C4-2B (cell line): ENCODE measurements around the gene OPN1MW2.
"Not testable (repeated sequence)": the region's sequence is repeated elsewhere in the genome, so short reads cannot be mapped to it uniquely, and the experiment has no call there.

Source experiments
- ZFX ChIP-seq: fragments of 450-650 bp; IDR thresholded peaks from 2 replicates; pipeline ENCODE4 v1.6.1; 2017
- TF ChIP-seq, protein P1 (sequence below): fragments of 450-650 bp; conservative IDR thresholded peaks from 2 replicates; pipeline ENCODE4 v1.5.1; 2017; ENCODE audit warnings: mild to moderate bottlenecking

DNA sequence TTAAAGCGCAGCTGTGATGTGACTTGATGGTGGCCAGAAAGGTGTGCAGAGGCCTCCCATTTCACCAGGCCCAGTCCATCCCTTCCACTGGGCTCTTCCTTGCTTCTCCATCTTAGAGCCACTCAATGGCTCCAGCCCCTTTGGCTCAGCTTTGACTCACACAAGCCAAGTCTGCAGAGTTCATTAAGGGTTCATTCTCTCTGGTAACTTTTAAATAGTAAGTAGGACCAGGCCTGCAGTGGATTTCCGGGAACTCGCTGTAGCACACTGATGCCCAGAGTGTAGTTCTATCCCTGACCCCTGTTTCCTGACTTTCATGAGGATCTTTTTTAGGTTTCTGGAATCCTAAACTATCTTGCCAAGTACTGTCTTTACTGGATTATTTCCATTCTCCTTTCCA is 49.7 kb downstream of the OPN1MW2 start:
- TF ChIP-seq, protein P1, sequence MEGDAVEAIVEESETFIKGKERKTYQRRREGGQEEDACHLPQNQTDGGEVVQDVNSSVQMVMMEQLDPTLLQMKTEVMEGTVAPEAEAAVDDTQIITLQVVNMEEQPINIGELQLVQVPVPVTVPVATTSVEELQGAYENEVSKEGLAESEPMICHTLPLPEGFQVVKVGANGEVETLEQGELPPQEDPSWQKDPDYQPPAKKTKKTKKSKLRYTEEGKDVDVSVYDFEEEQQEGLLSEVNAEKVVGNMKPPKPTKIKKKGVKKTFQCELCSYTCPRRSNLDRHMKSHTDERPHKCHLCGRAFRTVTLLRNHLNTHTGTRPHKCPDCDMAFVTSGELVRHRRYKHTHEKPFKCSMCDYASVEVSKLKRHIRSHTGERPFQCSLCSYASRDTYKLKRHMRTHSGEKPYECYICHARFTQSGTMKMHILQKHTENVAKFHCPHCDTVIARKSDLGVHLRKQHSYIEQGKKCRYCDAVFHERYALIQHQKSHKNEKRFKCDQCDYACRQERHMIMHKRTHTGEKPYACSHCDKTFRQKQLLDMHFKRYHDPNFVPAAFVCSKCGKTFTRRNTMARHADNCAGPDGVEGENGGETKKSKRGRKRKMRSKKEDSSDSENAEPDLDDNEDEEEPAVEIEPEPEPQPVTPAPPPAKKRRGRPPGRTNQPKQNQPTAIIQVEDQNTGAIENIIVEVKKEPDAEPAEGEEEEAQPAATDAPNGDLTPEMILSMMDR: not testable (repeated sequence)
- not testable (repeated sequence) for TF ChIP-seq ZFX
